NCI-H1930 (cell line): Measurements from ENCODE around the gene LRRC52.
"Not testable (repeated sequence)": the region's sequence is repeated elsewhere in the genome, so short reads cannot be mapped to it uniquely, and the experiment has no call there.

Source experiments
- DNase-seq, 2 experiments: peaks; one replicate each; lab custom pipeline; 2025; lab: John Stamatoyannopoulos, UW

The LRRC52 gene

DNA sequence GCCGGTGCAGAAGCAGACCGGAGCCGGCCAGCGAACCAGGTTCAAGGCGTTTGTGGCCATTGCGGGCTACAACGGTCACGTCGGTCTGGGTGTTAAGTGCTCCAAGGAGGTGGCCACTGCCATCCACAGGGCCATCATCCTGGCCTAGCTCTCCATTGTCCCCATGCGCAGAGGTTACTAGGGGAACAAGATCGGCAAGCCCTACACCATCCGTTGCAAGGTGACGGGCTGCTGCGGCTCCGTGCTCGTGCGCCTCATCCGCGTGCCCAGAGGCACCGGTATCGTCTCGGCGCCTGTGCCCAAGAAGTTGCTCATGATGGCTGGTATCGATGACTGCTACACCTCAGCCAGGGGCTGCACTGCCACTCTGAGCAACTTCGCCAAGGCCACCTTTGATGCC lies 38.1 kb downstream of the LRRC52 start:
- no peak for DNase-seq

DNA sequence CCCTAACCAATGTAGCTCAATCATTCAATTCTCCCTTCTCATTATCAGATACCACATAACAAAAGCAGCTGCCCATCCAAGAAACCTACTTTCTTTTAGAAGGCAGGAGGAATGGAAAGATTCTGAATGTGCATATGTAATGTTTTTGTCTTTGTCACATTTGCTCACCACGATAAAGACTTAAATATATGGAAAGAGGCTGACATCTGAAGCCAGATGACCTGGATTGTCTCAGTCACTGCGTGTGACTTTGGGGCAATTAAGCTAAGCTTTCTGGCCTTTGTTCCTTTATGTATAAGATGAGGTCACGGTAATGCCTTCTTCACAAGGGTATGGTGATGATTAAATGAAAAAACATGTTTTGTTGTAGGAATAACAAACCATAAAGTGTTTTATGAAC lies 42.6 kb downstream of the LRRC52 start:
- DNase-seq: no peak

DNA sequence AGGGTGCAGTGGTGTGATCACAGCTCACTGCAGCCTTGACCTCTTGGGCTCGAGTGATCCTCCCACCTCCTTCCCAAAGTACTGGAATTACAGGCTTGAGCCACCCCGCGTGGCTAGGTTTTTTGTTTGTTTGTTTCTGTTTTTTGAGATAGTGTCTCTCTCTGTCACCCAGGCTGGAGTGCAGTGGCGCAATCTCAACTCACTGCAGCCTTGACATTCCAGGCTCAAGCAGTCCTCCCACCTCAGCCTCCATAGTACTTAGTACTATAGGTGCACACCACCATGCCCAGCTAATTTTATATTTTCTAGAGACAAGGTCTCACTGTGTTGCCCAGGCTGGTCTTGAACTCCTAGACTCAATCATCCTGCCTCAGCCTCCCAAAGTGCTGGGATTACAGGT lies 47.6 kb downstream of the LRRC52 start:
- DNase-seq: not testable (repeated sequence)

DNA sequence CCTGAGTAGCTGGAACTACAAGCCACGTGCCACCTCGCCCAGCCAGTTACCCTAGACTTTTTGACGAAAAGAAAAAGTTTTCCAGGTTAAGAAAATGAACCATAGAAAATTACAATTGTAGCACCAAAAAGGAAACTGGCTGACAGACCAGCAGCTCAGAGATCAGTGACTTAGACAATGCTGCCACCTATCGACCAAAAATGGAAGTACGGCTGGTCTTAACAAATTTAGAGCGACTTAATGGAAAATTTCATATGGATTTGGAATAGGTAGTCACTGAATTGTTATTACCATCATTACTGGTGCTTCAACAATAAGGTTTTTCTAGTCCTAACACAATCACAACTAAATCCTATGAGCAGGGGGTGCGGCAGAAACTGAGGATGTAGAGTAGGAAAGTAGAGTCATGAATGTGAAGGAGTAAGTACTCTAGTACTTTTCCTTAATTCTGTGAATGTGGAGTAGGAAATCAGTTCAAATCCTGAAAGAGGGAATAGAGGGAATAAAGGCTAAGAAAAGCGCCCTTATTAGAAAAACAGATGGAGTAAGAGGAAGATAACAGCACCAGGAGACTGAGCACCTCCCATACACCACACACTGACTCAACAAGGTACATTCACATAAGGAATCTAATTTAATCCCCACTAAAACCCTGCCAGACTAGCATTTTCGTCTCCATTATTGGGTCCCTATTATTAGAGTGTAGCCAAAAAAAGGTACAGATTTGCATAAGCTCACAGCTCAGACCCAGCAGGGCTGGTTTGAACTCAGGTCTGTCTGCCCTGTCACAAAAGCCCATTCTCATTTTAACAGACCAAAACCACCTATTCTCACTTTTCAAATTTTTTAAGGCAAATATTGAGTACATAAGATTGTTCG lies 49.4 kb downstream of the LRRC52 start:
- DNase-seq: peak; percentile 27 to 62

DNA sequence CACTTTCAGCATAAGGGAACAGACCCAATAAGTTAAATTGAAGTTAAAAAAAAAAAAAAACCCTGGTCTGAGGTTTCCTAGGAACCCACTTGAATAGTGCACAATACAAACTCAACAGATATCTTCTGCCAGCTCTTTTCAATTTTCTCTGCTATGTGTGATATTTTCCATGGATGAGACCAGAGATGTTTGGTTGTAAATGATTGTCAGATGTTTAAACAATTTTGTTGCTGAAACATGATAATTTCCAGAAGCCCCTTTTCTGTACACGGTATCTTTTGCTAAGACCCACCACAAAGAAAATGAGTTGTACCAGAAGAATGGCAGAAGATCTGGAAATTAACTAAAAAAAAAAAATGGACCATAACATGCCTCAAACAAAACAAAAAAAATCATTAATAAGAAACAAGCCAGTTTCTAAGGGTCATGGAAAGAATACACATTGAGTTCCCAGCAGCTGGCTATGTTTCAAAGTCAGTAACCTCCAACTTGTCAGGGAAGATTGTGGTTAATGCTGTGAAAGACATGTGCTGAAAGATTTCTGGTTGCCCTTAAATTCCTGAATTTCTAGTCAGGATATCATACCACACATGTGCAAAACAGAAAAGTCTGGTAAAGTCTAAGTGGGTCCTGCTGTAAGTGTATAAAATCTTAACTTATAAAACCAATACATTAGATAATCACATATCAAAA lies 51.6 kb downstream of the LRRC52 start:
- no peak for DNase-seq

DNA sequence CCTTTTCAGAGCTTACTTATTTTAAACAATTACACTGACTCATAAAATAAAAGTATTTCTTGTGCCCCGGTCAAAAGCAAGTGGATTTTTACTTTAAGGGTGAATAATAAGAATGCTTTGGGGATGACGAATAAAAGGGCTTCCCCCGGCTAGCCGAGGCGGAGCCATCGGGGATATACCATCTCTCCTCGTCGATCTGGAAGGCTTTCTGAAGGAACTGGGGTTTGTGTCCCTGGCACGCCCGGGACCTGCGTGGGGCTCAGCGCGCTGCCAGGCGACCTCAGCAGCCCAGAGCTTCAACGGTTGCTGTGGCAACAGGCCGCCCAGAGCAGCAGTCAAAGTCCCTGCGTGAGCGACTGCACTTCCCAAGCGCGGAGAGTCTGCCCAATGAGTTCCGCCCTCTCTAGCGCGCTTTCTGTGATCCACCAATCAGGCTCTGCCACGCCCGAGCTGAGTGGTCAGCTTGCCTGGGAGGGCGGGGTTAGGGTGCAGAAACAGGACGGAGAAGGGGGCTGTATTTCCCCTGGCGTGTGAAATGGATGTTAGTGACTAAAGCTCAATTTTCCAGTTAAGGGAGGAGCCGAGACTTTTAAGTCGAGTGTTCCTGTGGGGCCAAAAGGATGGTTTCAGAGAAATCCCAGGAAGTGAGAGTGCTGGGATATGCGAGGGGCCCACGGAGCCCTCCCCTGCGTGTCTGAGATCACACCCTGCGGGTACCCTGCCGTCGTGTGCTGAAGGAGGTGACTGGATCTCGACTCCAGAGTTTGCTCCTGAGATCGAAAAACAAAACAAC lies 54.3 kb downstream of the LRRC52 start:
- DNase-seq: peak; percentile 91

DNA sequence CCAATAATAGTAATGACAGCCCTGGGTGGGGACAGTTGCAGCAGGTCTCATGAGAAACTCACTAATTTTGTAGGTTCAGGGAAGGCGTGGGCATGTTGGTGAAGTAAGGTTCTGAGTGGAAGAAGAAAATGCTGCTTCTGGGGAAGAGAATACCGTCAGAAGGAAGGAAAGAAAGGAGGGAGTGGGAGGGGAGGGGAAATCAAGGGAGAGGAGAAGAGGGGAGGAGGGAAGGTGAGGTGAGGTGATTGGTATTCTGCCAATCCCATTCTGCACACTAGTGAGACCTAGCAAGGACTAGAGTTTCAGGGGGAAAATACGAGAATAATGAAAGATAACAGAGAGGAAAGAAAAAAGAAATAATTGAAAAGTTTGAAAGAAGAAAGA lies 54.9 kb downstream of the LRRC52 start:
- DNase-seq: no peak

DNA sequence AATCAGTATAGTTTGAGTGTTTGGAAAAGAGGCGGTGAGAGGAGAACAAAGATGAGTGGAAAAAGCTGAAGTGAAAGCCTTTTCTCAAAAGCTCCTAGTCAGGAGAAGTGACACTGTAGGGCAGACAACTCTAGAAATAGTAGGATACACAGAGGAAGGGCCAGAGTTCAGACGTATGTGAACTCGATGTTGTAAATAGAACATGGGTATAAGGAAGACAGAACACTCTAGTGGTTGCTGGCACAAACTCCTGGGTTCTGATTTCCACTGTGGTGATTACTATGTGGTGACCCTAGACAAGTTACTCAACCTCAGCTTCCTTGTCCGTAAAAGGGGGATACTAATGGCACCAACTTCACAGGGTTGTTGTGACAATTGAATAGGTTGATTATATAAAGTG lies 57.0 kb downstream of the LRRC52 start:
- no peak for DNase-seq

DNA sequence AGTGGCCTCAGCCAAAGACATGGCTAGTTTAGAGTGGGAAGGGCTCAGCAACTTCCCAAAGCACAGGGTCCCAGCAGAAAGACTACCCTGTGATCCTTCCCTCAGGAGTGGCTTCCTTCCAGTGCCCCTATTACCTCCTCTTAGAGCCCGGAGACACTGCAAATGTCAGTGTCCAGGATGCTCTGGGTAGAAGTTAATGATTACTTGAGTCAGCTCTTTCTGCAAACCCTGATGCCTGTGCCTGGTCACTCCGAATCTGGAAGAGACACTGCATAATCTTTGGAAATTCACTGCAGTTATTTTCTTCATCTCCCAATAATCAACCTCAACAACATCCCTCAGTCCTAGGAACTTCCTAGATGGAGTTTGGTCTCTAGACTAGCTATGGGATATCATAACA lies 60.0 kb downstream of the LRRC52 start:
- DNase-seq: no peak

DNA sequence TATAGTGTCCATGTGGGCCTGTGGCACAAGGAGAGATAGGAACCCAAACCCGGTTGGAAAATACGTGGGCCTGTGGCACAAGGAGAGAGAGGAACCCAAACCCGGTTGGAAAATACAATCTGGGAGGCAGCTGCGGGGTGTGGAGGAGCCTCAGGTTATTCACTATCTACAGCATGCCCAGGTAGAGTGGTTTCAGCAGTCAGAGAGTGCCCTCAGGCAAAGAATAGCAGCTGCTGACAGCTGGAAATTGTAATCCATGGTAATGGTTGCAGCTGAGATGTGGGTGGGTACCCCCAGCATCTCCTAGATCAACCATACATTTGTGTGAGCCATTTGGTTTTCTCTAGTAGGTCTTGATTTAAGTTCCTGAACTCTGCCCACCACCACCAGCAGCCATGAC lies 61.4 kb downstream of the LRRC52 start:
- DNase-seq: no peak

DNA sequence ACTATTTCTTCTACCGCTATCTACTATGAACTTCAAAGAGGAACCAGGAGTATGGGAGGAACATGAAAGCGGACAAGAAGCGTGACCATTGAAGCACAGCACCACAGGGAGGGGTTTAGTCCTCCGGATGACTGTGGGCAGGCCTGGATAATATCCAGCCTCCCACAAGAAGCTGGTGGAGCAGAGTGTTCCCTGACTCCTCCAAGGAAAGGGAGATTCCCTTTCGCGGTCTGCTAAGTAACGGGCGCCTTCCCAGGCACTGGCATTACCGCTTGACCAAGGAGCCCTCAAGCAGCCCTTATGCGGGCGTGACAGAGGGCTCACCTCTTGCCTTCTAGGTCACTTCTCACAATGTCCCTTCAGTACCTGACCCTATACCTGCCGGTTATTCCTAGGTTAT lies 62.9 kb downstream of the LRRC52 start:
- not testable (repeated sequence) for DNase-seq

DNA sequence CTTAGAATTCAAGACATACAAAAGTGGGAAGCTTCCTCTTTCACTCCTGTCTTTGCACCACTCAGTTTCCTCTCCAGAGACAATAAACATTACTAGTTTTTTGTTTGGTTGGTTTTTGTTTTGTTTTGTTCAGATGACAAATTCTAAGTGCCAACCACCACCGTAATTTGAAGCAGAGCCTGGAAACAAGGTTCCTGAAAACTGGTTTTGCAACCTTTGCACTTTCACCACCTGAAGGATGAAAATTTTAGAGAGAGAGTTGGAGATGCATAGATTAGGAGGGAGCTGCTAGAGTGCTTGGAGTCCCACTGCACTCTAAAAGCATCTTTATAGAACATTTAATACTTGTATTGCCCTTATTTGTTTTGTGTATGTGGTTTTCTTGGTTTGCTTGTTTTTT lies 67.1 kb downstream of the LRRC52 start:
- no peak for DNase-seq

DNA sequence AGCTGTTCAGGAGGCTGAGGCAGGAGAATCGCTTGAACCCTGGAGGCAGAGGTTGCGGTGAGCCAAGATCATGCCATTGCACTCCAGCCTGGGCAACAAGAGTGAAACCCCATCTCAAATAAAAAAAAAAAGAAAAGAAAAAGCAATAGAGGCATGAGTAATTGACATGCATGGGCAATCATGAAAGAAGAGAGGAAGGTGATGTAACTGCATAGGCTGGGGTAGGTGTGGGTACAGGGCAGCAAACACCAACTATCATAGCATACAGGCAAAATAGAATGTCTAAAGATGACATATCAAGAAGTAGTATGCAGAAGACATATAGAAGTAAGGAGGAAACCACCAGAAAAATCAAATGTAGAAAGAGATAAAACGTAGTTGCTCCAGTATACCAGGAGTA lies 68.3 kb downstream of the LRRC52 start:
- DNase-seq: no peak
